ENCODE results near the gene HNF4A. TPM values are rescaled to one million over a fixed set of nuclear protein-coding genes. Genes with fewer than 3 reads are reported as not detected.
"Not testable (repeated sequence)": the region's sequence is repeated elsewhere in the genome, so short reads cannot be mapped to it uniquely, and the experiment has no call there.

Gene HNF4A
- total RNA-seq, 2 donors from 2014 or later: 28.3 to 28.5 TPM

- intact Hi-C loops (cut with DNase I): no loop called here
- Histone ChIP-seq H3K4me1 (no peaks in the 10 kb centered on the region), H3K27ac (no peak overlapping the region), H3K9me3 (no peaks in the 10 kb centered on the region), H3K36me3 (replicated peaks in 1 of 2; ENCODE audit: insufficient read depth in 1 of 2, low read depth in 2 of 2) (no peaks in the 10 kb centered on the region), H3K27me3 (no peaks in the 10 kb centered on the region), H3K4me3 (no peak overlapping the region)
- no peak for DNase-seq
- TF ChIP-seq CTCF (IDR thresholded peaks at IDR 0.05) (no peak), POLR2A (IDR thresholded peaks at IDR 0.05) (no peak)
- WGBS, 2 donors: 92 to 94% methylated on average over 6 to 8 of the region's 8 CpGs
- no peak for ATAC-seq
Observed at GRCh38 chr20:44345147-44345546, 10.4 kb upstream of the HNF4A start.

- intact Hi-C loops (cut with DNase I); DNase-seq; H3K4me3 ChIP-seq; H3K36me3 ChIP-seq (replicated peaks in 1 of 2; ENCODE audit: insufficient read depth in 1 of 2, low read depth in 2 of 2); H3K4me1 ChIP-seq; H3K9me3 ChIP-seq; H3K27ac ChIP-seq; ATAC-seq; H3K27me3 ChIP-seq: not testable (repeated sequence)
- 93 to 98% methylated on average over 9 to 10 of the region's 10 CpGs for WGBS, 2 donors
Observed at GRCh38 chr20:44345941-44346340, 9.6 kb upstream of the HNF4A start.

GRCh38 chr20:44348168-44348659, 7.3 kb upstream of the HNF4A start:
- intact Hi-C loops (cut with DNase I): no loop called here
- Histone ChIP-seq H3K4me3 (no peak overlapping the region), H3K36me3 (replicated peaks in 1 of 2; ENCODE audit: insufficient read depth in 1 of 2, low read depth in 2 of 2) (no peaks in the 10 kb centered on the region), H3K27ac (no peak overlapping the region), H3K27me3 (no peaks in the 10 kb centered on the region), H3K4me1 (no peaks in the 10 kb centered on the region), H3K9me3 (no peaks in the 10 kb centered on the region)
- WGBS, 2 donors: 91 to 93% methylated on average over 4 of the region's 4 CpGs
- TF ChIP-seq CTCF (IDR thresholded peaks at IDR 0.05) (no peak), POLR2A (IDR thresholded peaks at IDR 0.05) (no peak)
- no peak for DNase-seq
- no peak for ATAC-seq

GRCh38 chr20:44349349-44349748, 6.2 kb upstream of the HNF4A start:
- H3K4me1 ChIP-seq: peaks cover 2% of the 10 kb centered on the region
- WGBS, 2 donors: 77 to 82% methylated on average over 3 of the region's 3 CpGs
- no peak overlapping the region for H3K27ac ChIP-seq
- DNase-seq: no peak
- no peak for ATAC-seq
- no peaks in the 10 kb centered on the region for H3K36me3 ChIP-seq (replicated peaks in 1 of 2; ENCODE audit: insufficient read depth in 1 of 2, low read depth in 2 of 2)
- intact Hi-C loops (cut with DNase I): no loop called here
- TF ChIP-seq POLR2A (IDR thresholded peaks at IDR 0.05) (no peak), CTCF (IDR thresholded peaks at IDR 0.05) (no peak)
- H3K27me3 ChIP-seq: no peaks in the 10 kb centered on the region
- H3K4me3 ChIP-seq: no peak overlapping the region
- H3K9me3 ChIP-seq: no peaks in the 10 kb centered on the region

- Histone ChIP-seq H3K4me3 (no peak overlapping the region), H3K27ac (no peak overlapping the region), H3K27me3 (no peaks in the 10 kb centered on the region), H3K9me3 (no peaks in the 10 kb centered on the region), H3K4me1 (peaks cover 13% of the 10 kb centered on the region), H3K36me3 (replicated peaks in 1 of 2; ENCODE audit: insufficient read depth in 1 of 2, low read depth in 2 of 2) (no peaks in the 10 kb centered on the region)
- WGBS, 2 donors: 84 to 87% methylated on average over 6 of the region's 6 CpGs
- TF ChIP-seq POLR2A (IDR thresholded peaks at IDR 0.05): no peak
- no peak for ATAC-seq
- intact Hi-C loops (cut with DNase I): no loop called here
- DNase-seq: no peak
Observed at GRCh38 chr20:44350567-44350966, 4.9 kb upstream of the HNF4A start.

GRCh38 chr20:44354979-44355497, 461 bp upstream of the HNF4A start:
- Histone ChIP-seq H3K27ac (peak overlapping the region; percentile 81 to 94 (median 92)), H3K27me3 (no peaks in the 10 kb centered on the region), H3K4me3 (peak overlapping the region in 1 of 2 donors; percentile 68), H3K9me3 (no peaks in the 10 kb centered on the region), H3K4me1 (peaks cover 39% of the 10 kb centered on the region), H3K36me3 (replicated peaks in 1 of 2; ENCODE audit: insufficient read depth in 1 of 2, low read depth in 2 of 2) (no peaks in the 10 kb centered on the region)
- 18 to 21% methylated on average over 6 of the region's 6 CpGs for WGBS, 2 donors
- intact Hi-C loops (cut with DNase I): no loop called here
- DNase-seq (no peak), ATAC-seq (peak; percentile 76)
- TF ChIP-seq CTCF (IDR thresholded peaks at IDR 0.05): no peak
- no peak for TF ChIP-seq POLR2A (IDR thresholded peaks at IDR 0.05)

Data from body of pancreas (tissue), 4 donors.